Hepatocyte (in vitro differentiated cells): ENCODE measurements around the gene CXCL11. TPM values are rescaled to one million over a fixed set of nuclear protein-coding genes. Genes with fewer than 3 reads are reported as not detected.

ENCODE experiments used
- DNase-seq: peaks from one replicate; pipeline ENCODE4 v3.0.0-alpha.2; 2016; ENCODE audit warnings: low spot score
- H2AFZ ChIP-seq: fragments of 200-600 bp; sonication (generic); 2 replicates; pipeline ENCODE4 v1.6.0; 2016; ENCODE audit warnings: antibody characterized with exemption, mild to moderate bottlenecking
- H3K27ac ChIP-seq: fragments of 200-600 bp; sonication (generic); 2 replicates; pipeline ENCODE4 v1.5.1; 2016; ENCODE audit warnings: mild to moderate bottlenecking
- H3K27me3 ChIP-seq: fragments of 200-600 bp; sonication (generic); 2 replicates; pipeline ENCODE4 v1.6.1; 2016
- H3K36me3 ChIP-seq: fragments of 200-600 bp; sonication (generic); replicated peaks from 2 replicates; pipeline ENCODE4 v1.5.1; 2016; ENCODE audit warnings: low read depth; ENCODE audit not compliant: insufficient read depth
- H3K4me1 ChIP-seq: fragments of 200-600 bp; sonication (generic); 2 replicates; pipeline ENCODE4 v1.5.1; 2016; ENCODE audit warnings: mild to moderate bottlenecking, moderate library complexity; ENCODE audit not compliant: insufficient read depth
- H3K4me2 ChIP-seq: fragments of 200-600 bp; sonication (generic); 2 replicates; pipeline ENCODE4 v1.6.0; 2016
- H3K4me3 ChIP-seq: fragments of 200-600 bp; sonication (generic); 2 replicates; pipeline ENCODE4 v1.5.1; 2016; ENCODE audit warnings: mild to moderate bottlenecking
- H3K79me2 ChIP-seq: fragments of 200-600 bp; sonication (generic); 2 replicates; pipeline ENCODE4 v1.6.0; 2017; ENCODE audit warnings: mild to moderate bottlenecking
- H3K9me2 ChIP-seq: fragments of 200-600 bp; sonication (generic); replicated peaks from 2 replicates; pipeline ENCODE4 v1.6.0; 2017; ENCODE audit warnings: mild to moderate bottlenecking; ENCODE audit not compliant: insufficient read depth
- H3K9me3 ChIP-seq: fragments of 200-600 bp; sonication (generic); 2 replicates; pipeline ENCODE4 v1.5.1; 2016; ENCODE audit warnings: low read depth, mild to moderate bottlenecking
- H4K20me1 ChIP-seq: fragments of 200-600 bp; sonication (generic); 2 replicates; pipeline ENCODE4 v1.6.0; 2016; ENCODE audit warnings: mild to moderate bottlenecking; ENCODE audit not compliant: insufficient read depth, poor library complexity, severe bottlenecking
- EZH2 ChIP-seq: fragments of 200-600 bp; sonication (generic); IDR thresholded peaks from 2 replicates; pipeline ENCODE4 v1.6.1; 2016; ENCODE audit warnings: antibody characterized with exemption, mild to moderate bottlenecking, borderline replicate concordance
- EZH2phosphoT487 ChIP-seq: fragments of 200-600 bp; sonication (generic); IDR thresholded peaks from one replicate; pipeline ENCODE4 v1.6.1; 2018; ENCODE audit warnings: antibody characterized with exemption, mild to moderate bottlenecking, low read depth, moderate library complexity; ENCODE audit not compliant: unreplicated experiment, severe bottlenecking
- WGBS: methylation state at CpG from one replicate; pipeline ENCODE4 v1.1.6; 2016; ENCODE audit warnings: low lambda C conversion rate; ENCODE audit errors: missing lambda C conversion rate; 5-methylcytosine and 5-hydroxymethylcytosine counted together
- polyA plus RNA-seq: library from polyadenylated mRNA; unstranded; fragments of >200 nt; fragmentation: Nextera tagmentation; extraction: Ambion mirVana; gene quantifications from 2 replicates; pipeline ENCODE4 v1.2.1, GENCODE V29; 2016
- total RNA-seq: library from RNA; depleted of rRNA; stranded (reverse); fragments of >200 nt; gene quantifications from 2 replicates; pipeline ENCODE4 v1.2.3, GENCODE V29; 2014
- TF ChIP-seq, protein P1 (sequence below): fragments of 200-600 bp; sonication (generic); IDR thresholded peaks from 2 replicates; pipeline ENCODE4 v1.5.1; 2016; ENCODE audit warnings: antibody characterized with exemption, mild to moderate bottlenecking; ENCODE audit not compliant: poor library complexity

The CXCL11 gene
- total and polyA plus RNA-seq, 2 experiments from 2014 or later: not detected

DNA sequence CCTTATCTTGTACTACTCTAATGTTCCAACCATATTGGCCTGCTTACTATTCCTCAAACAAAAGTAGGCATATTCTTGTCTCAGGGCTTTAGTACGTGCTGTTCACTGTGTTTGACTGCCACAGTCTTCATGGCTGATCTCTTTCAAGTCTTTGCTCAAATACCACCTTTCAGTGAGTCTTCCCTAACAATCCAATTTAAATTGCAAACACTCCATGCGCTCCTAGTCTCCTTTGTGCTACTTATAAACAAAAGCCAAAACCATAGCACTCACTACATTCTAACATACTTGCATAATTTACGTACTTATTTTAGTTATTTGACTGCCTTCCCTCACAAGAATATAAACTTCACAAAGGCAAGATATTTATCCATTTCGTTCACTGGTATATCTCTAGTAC lies 36.9 kb upstream of the CXCL11 start:
- Histone ChIP-seq H3K4me3 (no peak overlapping the region), H3K4me2 (no peak overlapping the region), H3K27me3 (no peaks in the 10 kb centered on the region), H3K4me1 (no peaks in the 10 kb centered on the region), H3K27ac (no peak overlapping the region), H3K36me3 (no peaks in the 10 kb centered on the region), H4K20me1 (no peaks in the 10 kb centered on the region), H3K9me3 (no peaks in the 10 kb centered on the region), H3K9me2 (no peaks in the 10 kb centered on the region), H2AFZ (no peak overlapping the region), H3K79me2 (no peaks in the 10 kb centered on the region)
- DNase-seq: no peak
- TF ChIP-seq EZH2phosphoT487: no peak
- TF ChIP-seq, protein P1, sequence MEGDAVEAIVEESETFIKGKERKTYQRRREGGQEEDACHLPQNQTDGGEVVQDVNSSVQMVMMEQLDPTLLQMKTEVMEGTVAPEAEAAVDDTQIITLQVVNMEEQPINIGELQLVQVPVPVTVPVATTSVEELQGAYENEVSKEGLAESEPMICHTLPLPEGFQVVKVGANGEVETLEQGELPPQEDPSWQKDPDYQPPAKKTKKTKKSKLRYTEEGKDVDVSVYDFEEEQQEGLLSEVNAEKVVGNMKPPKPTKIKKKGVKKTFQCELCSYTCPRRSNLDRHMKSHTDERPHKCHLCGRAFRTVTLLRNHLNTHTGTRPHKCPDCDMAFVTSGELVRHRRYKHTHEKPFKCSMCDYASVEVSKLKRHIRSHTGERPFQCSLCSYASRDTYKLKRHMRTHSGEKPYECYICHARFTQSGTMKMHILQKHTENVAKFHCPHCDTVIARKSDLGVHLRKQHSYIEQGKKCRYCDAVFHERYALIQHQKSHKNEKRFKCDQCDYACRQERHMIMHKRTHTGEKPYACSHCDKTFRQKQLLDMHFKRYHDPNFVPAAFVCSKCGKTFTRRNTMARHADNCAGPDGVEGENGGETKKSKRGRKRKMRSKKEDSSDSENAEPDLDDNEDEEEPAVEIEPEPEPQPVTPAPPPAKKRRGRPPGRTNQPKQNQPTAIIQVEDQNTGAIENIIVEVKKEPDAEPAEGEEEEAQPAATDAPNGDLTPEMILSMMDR: no peak
- no peak for TF ChIP-seq EZH2
- WGBS: 79% methylated on average over 4 of the region's 4 CpGs

DNA sequence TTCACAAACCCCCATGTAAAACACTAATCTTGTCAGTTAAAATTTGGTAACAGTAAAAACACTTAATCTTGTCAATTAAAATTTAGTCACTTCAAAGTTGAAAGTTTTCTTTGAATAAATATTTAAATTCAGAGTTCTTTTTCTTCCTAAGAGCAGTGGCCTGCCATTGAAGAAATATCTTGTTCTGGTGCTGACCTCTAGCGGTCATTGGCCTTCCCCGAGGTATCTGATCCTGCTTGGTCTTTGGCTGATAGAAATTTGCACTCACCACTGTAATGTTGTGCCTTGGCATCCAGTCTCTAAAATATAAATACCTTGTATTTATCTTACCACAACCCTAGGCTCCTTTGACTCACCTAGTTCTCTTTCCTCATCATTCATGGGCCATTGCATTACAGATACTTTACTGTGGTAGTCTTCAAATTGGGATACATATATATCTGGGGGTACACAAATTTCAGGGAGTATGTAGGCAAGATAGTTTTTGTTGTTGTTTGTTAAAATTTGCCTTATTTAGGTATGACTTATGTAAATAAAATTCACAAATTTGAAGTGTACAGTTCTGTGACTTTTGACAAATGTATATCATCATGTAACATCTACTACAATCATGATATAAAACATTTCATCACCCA lies 31.9 kb upstream of the CXCL11 start:
- Histone ChIP-seq H3K9me3 (no peaks in the 10 kb centered on the region), H3K4me1 (no peaks in the 10 kb centered on the region), H3K4me3 (no peak overlapping the region), H2AFZ (no peak overlapping the region), H4K20me1 (no peaks in the 10 kb centered on the region), H3K36me3 (no peaks in the 10 kb centered on the region), H3K27me3 (no peaks in the 10 kb centered on the region), H3K4me2 (no peak overlapping the region), H3K79me2 (no peaks in the 10 kb centered on the region), H3K9me2 (no peaks in the 10 kb centered on the region), H3K27ac (no peak overlapping the region)
- WGBS: 0% methylated on average over 2 of the region's 2 CpGs
- TF ChIP-seq, protein P1: peak; percentile 89
- no peak for TF ChIP-seq EZH2
- DNase-seq: peak; percentile 86

DNA sequence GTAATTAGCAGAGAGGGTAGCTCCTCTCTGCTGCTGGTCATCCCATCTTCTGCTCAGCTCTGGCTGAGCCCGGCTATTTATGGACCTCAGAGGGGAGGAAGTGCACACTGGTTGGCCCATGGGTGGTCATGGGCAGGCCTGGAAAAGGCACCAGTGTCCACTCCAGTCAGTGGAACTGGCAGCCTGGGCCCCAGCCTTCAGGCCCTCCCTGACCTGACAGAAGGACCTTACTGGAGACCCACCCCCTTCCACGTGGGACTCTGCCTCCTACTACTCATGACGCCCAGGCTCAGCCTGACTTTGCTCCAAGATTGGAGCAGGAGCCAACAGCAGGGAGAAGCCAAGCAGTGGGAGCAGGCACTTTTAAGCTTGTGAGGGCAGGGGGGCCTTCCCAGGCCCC lies 30.7 kb upstream of the CXCL11 start:
- Histone ChIP-seq H3K9me3 (no peaks in the 10 kb centered on the region), H3K79me2 (no peaks in the 10 kb centered on the region), H3K36me3 (no peaks in the 10 kb centered on the region), H3K4me3 (no peak overlapping the region), H3K27ac (no peak overlapping the region), H2AFZ (no peak overlapping the region), H3K4me1 (no peaks in the 10 kb centered on the region), H3K9me2 (no peaks in the 10 kb centered on the region), H3K4me2 (no peak overlapping the region), H3K27me3 (no peaks in the 10 kb centered on the region), H4K20me1 (no peaks in the 10 kb centered on the region)
- no peak for TF ChIP-seq EZH2
- TF ChIP-seq EZH2phosphoT487: no peak
- TF ChIP-seq, protein P1: no peak
- WGBS: 82% methylated on average over 3 of the region's 3 CpGs
- DNase-seq: no peak

DNA sequence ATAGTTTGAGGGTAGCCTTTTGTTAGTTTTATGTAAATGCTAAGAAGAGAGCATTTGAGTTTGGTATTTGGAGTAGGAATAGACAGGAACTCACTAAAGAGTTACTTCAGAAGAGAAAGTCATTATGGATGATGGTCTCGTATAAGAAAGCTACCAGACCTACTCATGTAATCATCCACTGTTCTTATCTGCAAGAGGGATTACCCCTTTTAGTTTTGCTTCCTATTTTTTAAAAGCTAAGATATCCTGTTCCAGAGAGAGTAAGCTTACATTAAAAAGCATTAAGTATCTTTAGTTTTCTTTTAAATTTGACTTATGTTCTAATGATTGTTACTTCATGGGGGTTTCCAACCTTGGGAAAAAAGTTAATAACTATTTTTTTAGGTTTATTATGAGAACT lies 26.1 kb upstream of the CXCL11 start:
- no peak overlapping the region for H2AFZ ChIP-seq
- WGBS: 39% methylated on average over 1 of the region's 1 CpG

More for the DNA sequence above, 26.1 kb upstream of the CXCL11 start:
- TF ChIP-seq EZH2: no peak
- TF ChIP-seq, protein P1: no peak
- no peak for TF ChIP-seq EZH2phosphoT487
- Histone ChIP-seq H3K4me1 (no peaks in the 10 kb centered on the region), H3K27ac (no peak overlapping the region), H3K4me3 (no peak overlapping the region), H3K36me3 (no peaks in the 10 kb centered on the region), H3K79me2 (no peaks in the 10 kb centered on the region), H3K9me3 (no peaks in the 10 kb centered on the region), H3K4me2 (no peak overlapping the region), H3K27me3 (no peaks in the 10 kb centered on the region), H4K20me1 (no peaks in the 10 kb centered on the region), H3K9me2 (no peaks in the 10 kb centered on the region)
- no peak for DNase-seq
